Esophagus muscularis mucosa (tissue), 4 donors: ENCODE data around the gene FAM136A. TPM values are rescaled to one million over a fixed set of nuclear protein-coding genes. Genes with fewer than 3 reads are reported as not detected.
A peak's percentile ranks its signal among the peaks of the same experiment; 100 is the strongest.

Experiments
- DNase-seq: peaks from one replicate; pipeline ENCODE4 v3.0.0-alpha.2; 2017; ENCODE audit errors: extremely low spot score
- H3K27ac ChIP-seq, 4 donors: fragments of 200-600 bp; sonication (generic); replicated peaks in 1 of 4; 1 replicate in 3 of 4; 2 replicates in 1 of 4; pipeline ENCODE4 v1.5.1; 2016 to 2019; ENCODE audit warnings: mild to moderate bottlenecking in 1 of 4
- H3K27me3 ChIP-seq, 4 donors: fragments of 200-600 bp; sonication (generic); one replicate each; pipeline versions ENCODE4 v1.5.1 to v1.6.0; 2016 to 2019
- H3K36me3 ChIP-seq, 4 donors: fragments of 200-600 bp; sonication (generic); one replicate each; pipeline ENCODE4 v1.5.1; 2016 to 2019
- H3K4me1 ChIP-seq, 4 donors: fragments of 200-600 bp; sonication (generic); one replicate each; pipeline ENCODE4 v1.5.1; 2016 to 2019
- H3K4me3 ChIP-seq, 4 donors: fragments of 200-600 bp; sonication (generic); 1 replicate in 2 of 4; 2 replicates in 2 of 4; pipeline ENCODE4 v1.5.1; 2016 to 2019; ENCODE audit warnings: mild to moderate bottlenecking in 4 of 4, moderate library complexity in 1 of 4
- H3K9me3 ChIP-seq, 4 donors: fragments of 200-600 bp; sonication (generic); 1 replicate in 3 of 4; 2 replicates in 1 of 4; pipeline ENCODE4 v1.5.1; 2016 to 2019
- EP300 ChIP-seq: sonication (generic); formaldehyde crosslinking; IDR thresholded peaks from one replicate; pipeline ENCODE4 v1.6.1; 2017; ENCODE audit warnings: antibody characterized with exemption
- POLR2A ChIP-seq: fragments of 450-650 bp; IDR thresholded peaks from one replicate; pipeline ENCODE4 v1.6.1; 2017; ENCODE audit warnings: antibody characterized with exemption, moderate library complexity, mild to moderate bottlenecking, low read depth
- POLR2AphosphoS5 ChIP-seq, 2 donors: sonication (generic); formaldehyde crosslinking; IDR thresholded peaks; one replicate each; pipeline ENCODE4 v1.6.1; 2017; ENCODE audit warnings: antibody characterized with exemption in 2 of 2
- WGBS: methylation state at CpG from one replicate; pipeline ENCODE4 v1.1.5; 2018; 5-methylcytosine and 5-hydroxymethylcytosine counted together
- intact Hi-C: fragments of 100-400 bp; cut with DNase I; formaldehyde crosslinking; loops from one replicate; pipeline ENCODE4 v1.15.1; 2023
- total RNA-seq, 4 donors: library from RNA; depleted of rRNA; stranded (reverse); fragments of >200 nt; gene quantifications; one replicate each; pipeline versions ENCODE4 v1.1.0 to v1.2.1, GENCODE V29; 2016
- TF ChIP-seq, protein P1 (sequence below), 3 experiments: fragments of 200-600 bp in 2 of 3; fragments of 450-650 bp in 1 of 3; sonication (generic) in 2 of 3; IDR thresholded peaks; one replicate each; pipeline ENCODE4 v1.5.1; 2017 to 2019; ENCODE audit warnings: antibody characterized with exemption in 3 of 3, mild to moderate bottlenecking in 2 of 3, moderate library complexity in 1 of 3

FAM136A gene
- total RNA-seq = 10 to 100 TPM; 19.4 to 29.4 (median 23.7) TPM

DNA sequence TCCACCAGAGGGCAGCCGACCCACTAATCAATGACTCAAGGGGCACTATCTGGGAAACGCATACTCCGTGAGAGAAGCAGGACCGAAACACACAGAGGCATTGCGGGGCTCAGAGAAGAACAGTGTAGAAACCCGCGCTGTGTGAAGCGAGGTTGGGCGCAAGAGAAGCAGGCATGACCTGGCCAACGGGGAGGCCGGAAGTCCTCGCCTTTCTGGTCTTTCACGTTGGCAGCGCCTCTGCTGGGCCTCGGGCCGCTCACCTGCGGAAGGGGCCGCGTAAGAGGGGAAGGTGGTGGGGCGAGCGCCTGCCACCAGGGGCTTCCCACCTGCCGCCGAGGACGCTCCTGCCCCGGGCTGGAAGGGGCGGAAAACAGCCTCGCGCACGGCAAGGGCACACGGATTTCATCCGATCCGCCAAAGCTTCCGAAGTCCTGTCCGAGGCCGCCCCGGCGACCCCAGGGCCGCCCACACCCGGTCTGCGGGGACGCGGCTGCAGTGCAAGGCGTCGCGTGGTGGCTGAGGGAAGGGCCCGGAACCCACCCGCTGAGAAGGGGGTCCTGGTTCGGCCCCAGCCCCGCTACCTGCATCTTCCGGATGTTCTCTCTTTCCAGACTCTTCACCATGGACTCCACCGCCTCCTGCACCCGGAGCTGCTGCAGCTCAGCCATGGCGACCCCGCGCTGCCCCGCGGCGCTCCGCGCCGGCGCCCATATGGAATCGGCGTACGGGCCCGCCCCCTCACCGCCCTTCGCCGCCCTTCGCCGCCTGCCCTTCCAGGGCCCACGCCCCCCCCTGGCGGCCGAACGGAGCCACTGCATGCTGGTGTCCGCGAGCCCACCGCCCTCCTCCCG, at the start of gene FAM136A:
Gene FAM136A (minus strand): TSS at position 724 of the 851 bp plus-strand sequence. CDS start 56 bp downstream, at position 668.
- DNase-seq = peak; percentile 96
- H3K36me3 ChIP-seq = peaks cover 0 to 40% (median 27%) of the 10 kb centered on the region in 4 donors
- H3K4me1 ChIP-seq = peaks cover 6 to 22% (median 17%) of the 10 kb centered on the region in 4 donors
- no peaks in the 10 kb centered on the region for H3K27me3 ChIP-seq
- WGBS = 1% methylated on average over 27 of the region's 79 CpGs
- peak within 1 kb of the TSS; percentile 79 to 99 (median 91) for H3K4me3 ChIP-seq
- no peaks in the 10 kb centered on the region for H3K9me3 ChIP-seq
- TF ChIP-seq EP300 (no peak), POLR2AphosphoS5 (IDR thresholded peaks at IDR 0.05) (peak in 1 of 2 donors; percentile 58), POLR2A (no peak)
- TF ChIP-seq, protein P1, sequence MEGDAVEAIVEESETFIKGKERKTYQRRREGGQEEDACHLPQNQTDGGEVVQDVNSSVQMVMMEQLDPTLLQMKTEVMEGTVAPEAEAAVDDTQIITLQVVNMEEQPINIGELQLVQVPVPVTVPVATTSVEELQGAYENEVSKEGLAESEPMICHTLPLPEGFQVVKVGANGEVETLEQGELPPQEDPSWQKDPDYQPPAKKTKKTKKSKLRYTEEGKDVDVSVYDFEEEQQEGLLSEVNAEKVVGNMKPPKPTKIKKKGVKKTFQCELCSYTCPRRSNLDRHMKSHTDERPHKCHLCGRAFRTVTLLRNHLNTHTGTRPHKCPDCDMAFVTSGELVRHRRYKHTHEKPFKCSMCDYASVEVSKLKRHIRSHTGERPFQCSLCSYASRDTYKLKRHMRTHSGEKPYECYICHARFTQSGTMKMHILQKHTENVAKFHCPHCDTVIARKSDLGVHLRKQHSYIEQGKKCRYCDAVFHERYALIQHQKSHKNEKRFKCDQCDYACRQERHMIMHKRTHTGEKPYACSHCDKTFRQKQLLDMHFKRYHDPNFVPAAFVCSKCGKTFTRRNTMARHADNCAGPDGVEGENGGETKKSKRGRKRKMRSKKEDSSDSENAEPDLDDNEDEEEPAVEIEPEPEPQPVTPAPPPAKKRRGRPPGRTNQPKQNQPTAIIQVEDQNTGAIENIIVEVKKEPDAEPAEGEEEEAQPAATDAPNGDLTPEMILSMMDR (IDR thresholded peaks at IDR 0.05) = peak; percentile 97 to 99 (median 97)
- peak within 1 kb of the TSS; percentile 80 to 91 (median 85) for H3K27ac ChIP-seq
- intact Hi-C loops = loop anchor here (2.0 to 10.0 kb wide), 5 partner anchors 44 to 643 kb away; partner anchors contain the start of genes C2orf42 and PCYOX1

DNA sequence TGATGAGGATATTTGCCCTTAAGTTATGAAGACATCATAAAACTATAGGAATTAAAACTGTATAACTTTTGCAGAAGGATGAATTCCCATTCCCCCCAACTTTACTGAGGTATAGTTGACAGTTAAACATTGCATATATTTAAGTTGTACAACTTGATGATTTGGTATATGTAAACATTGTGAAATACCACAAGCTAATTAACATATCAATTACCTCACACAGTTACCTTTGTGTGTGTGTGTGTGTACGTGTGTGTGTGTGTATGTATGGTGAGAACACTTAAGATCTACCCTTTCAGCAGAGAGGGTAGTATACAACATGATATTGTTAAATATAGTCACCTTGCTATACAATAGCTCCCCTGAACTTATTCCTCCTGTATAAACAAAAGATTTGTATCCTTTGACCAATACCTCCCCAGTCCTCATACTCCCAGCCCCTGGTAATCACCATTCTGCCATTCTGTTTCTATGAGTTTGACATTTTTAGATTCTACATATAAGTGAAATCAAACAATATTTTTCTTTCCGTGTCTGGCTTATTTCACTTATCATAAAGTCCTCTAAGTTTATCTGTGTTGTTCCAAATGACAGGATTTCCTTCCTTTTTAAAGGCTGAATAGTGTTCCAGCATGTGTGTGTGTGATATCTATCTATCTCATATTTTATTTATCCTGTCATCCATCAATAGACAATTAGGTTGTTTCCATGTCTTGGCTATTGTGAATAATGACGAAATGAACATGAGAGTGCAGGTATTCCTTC, 48.2 kb upstream of the FAM136A start:
- H3K27me3 ChIP-seq = peaks cover 0 to 11% (median 0%) of the 10 kb centered on the region in 4 donors
- 81% methylated on average over 3 of the region's 3 CpGs for WGBS
- no peaks in the 10 kb centered on the region for H3K9me3 ChIP-seq
- H3K4me1 ChIP-seq = no peaks in the 10 kb centered on the region
- H3K36me3 ChIP-seq = no peaks in the 10 kb centered on the region
- no peak overlapping the region for H3K27ac ChIP-seq
- DNase-seq = no peak
- intact Hi-C loops = loop anchor here (10.0 kb wide), 1 partner anchor 265 kb away; no protein-coding TSS in a partner anchor
- no peak for TF ChIP-seq POLR2AphosphoS5 (IDR thresholded peaks at IDR 0.05)
- TF ChIP-seq EP300 = no peak
- no peak for TF ChIP-seq POLR2A
- TF ChIP-seq, protein P1 (IDR thresholded peaks at IDR 0.05) = no peak
- no peak overlapping the region for H3K4me3 ChIP-seq

DNA sequence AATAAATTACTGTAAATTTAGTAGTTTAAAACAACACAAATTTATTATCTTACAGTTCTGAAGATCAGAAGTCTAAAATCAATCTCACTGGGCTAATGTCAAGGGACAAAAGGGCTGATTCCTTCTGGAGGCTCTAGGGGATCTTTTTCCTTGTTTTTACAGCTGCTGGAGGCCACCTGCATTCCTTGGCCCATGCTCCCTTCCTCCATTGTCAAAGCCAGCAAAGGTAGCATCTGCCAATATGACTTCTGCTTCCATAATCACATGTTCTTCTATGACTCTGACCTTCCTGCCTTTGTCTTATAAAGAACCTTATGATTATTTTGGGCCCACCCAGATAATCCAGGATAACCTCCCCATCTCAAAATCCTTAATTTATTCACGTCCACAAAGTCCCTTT, 46.0 kb upstream of the FAM136A start:
- 52% methylated on average over 1 of the region's 1 CpG for WGBS
- no peaks in the 10 kb centered on the region for H3K9me3 ChIP-seq
- peaks cover 0 to 14% (median 0%) of the 10 kb centered on the region in 4 donors for H3K27me3 ChIP-seq
- H3K4me1 ChIP-seq = no peaks in the 10 kb centered on the region
- no peak for TF ChIP-seq EP300
- TF ChIP-seq POLR2AphosphoS5 (IDR thresholded peaks at IDR 0.05) = no peak
- TF ChIP-seq, protein P1 (IDR thresholded peaks at IDR 0.05) = no peak
- no peak for TF ChIP-seq POLR2A
- intact Hi-C loops = loop anchor here (10.0 kb wide), 1 partner anchor 267 kb away; no protein-coding TSS in a partner anchor
- H3K4me3 ChIP-seq = no peak overlapping the region
- H3K27ac ChIP-seq = no peak overlapping the region
- no peaks in the 10 kb centered on the region for H3K36me3 ChIP-seq
- DNase-seq = no peak

DNA sequence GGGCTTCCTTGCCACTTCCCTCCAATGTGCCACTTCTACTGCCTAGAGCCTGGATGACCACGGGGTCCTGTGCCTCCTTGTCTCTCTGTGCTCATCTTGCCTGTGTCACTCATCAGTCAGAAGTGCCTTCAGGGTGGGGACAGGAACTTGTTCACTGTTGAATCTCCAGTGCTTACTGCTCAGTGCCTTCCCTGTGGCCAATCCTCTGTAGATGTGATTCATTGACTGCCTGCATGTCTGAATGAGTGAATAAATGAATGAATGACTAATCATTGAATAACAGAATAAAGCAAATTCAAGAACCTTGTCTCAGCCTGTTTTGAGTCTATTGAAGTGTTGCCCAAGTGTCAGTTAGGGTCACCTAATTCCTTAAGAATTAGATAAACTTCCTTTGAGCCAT, 42.3 kb upstream of the FAM136A start:
- Histone ChIP-seq H3K27ac (no peak overlapping the region), H3K4me1 (no peaks in the 10 kb centered on the region), H3K27me3 (peaks cover 0 to 18% (median 0%) of the 10 kb centered on the region in 4 donors), H3K9me3 (no peaks in the 10 kb centered on the region), H3K4me3 (no peak overlapping the region), H3K36me3 (no peaks in the 10 kb centered on the region)
- intact Hi-C loops = loop anchor here (10.0 kb wide), 1 partner anchor 271 kb away; no protein-coding TSS in a partner anchor
- TF ChIP-seq, protein P1 (IDR thresholded peaks at IDR 0.05) = no peak
- TF ChIP-seq POLR2AphosphoS5 (IDR thresholded peaks at IDR 0.05) = no peak
- TF ChIP-seq EP300 = no peak
- no peak for TF ChIP-seq POLR2A
- 43% methylated on average over 1 of the region's 1 CpG for WGBS
- no peak for DNase-seq
